ENCODE results near the gene DNAAF1. TPM values are rescaled to one million over a fixed set of nuclear protein-coding genes. Genes with fewer than 3 reads are reported as not detected.
"Not testable (repeated sequence)": the region's sequence is repeated elsewhere in the genome, so short reads cannot be mapped to it uniquely, and the experiment has no call there.

DNAAF1 gene
- total RNA-seq: 0.41 TPM

DNA sequence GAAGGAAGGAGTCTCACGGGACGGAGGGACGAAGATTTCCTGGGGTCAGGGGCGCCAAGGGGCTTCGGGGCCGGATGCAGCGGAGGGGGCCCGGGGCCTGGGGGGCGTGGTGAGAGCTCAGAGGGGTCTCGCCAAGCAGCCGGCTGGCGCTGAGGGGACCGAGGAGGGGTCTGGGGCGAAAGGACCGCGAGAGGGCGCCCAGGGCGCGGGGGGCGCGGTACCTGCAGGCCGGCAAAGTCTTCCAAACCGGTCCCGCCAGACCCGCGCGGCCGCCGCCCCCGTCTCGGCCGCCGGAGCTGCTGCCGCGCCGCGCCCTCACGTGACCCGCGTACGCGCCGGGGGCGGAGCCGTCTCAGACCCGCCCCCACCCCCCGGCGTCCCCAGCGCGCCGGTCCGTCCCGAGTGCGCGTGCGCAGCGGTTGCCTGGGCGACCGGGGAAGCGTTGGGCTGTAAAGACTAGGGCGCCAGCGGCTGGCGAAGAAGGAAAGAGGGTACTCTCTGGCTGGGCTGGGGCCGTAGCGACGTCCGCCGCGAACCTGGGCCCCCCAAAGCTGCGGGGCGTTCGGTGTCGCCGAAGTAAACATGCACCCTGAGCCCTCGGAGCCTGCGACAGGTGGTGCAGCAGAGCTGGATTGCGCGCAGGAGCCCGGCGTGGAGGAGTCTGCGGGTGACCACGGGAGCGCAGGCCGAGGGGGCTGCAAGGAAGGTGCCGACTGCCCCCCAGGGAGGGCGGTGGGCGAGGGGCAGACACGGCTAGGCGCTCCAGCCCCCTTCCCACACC, at the start of gene DNAAF1, which contains the start of gene HSDL1:
Gene DNAAF1 (plus strand): TSS at position 450 of the 781 bp plus-strand sequence. CDS start 133 bp downstream, at position 583.
Gene HSDL1 (minus strand): TSS at position 319 of the 781 bp plus-strand sequence. CDS start 13,856 bp downstream, outside the sequence.
- DNase-seq (ENCODE audit: low spot score in 2 of 2): peak; percentile 97
- no peak for FAIRE-seq

DNA sequence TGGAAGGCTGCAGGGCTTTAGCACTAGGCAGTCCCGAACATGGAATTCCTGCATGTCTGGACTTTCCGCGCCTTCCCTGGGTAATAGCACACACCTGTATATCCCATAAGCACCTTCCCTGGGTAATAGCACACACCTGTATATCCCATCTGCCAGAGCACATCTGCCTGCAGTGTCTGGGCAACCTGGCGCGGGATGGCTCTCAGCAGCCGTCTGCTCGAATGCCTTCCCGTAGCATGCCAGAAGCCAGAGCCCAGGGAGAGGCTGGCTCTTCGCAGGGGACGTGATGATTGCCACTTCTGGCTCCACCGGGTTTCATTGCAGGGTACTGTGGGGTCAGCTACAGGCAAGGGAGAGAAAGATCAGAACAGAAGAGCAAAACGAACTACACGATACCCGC, 49.6 kb upstream of the DNAAF1 start:
- no peak for DNase-seq (ENCODE audit: low spot score in 2 of 2)
- FAIRE-seq: no peak

DNA sequence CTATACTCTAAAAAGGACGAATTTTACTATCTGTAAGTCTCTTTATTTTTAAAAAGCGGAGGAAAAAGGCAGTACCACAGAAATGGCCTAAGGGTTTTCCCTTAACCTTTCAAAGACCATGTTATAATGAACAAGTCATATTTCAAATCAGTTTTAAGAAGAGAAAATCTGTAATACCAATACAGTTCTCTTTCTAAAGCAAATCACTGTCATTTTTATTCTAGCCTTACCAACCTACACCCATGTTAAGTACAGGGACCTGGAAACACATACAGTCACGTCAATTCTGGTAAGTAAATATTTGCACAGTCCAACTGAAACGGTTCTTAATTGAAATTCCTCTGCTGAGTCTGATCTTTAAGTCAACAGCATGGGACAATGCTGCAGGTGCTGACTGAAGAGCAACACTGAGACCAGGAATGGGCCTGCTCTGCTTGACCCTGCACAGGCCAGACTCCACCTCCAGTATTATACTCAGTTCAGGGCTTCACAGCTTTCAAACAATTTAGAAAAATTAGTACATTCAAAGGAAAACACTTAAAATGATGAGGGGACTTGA, 48.6 kb upstream of the DNAAF1 start:
- DNase-seq (ENCODE audit: low spot score in 2 of 2): no peak
- FAIRE-seq: no peak

DNA sequence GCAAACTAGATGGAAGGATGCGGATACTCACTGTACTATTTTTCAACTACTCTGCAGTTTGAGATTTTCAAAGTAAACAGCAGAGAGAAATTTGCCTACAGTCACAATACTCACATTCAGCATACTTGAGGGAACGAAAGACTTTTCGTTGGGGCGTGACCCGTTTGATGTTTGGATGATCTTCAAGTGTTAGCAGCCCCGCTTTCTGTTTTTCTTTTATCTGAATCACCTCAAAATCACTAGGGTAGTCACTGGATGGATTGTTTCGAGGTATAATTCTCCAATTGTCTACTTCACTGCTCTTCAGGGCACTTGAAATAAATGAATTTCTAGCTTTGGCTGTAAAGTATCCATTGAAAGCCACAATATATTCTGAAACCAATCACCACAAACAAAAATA, 46.2 kb upstream of the DNAAF1 start:
- FAIRE-seq (no peak), DNase-seq (ENCODE audit: low spot score in 2 of 2) (no peak)

DNA sequence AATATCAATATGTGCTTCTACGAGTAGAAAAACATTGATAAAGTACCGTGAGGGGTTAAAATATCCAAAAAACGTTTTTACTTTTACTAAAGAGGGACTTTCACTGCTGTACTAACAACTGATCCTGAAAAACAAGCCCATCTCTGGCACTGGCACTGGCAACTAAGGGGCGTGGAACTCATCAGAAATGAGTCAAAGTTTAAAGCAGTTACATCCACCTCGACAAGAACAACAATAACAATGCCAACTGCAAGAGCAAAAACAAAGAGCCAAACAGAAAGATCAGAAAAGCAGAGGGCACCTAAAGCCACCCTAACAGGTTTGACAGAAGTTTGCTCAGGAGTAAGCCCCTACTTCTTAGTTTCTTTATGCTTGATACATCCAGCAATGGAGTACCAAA, 41.4 kb upstream of the DNAAF1 start:
- DNase-seq (ENCODE audit: low spot score in 2 of 2) (no peak), FAIRE-seq (no peak)

DNA sequence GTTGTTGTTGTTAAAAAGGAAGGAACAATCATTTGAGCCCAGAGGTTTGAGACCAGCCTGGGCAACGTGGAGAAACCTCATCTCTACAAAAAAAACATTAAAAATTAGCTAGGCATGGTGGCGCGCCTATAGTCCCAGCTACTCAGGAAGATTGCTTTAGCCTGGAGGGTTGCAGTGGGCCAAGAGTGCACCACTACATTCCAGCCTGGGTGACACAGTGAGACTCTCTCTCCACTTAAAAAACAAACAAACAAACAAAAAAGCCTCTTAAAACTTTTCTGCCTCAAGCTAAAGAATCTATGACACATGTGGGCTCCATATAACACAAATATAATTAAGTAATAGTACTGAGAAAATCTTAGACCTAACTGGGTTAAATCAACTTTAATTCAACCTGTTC, 40.9 kb upstream of the DNAAF1 start:
- FAIRE-seq: no peak
- no peak for DNase-seq (ENCODE audit: low spot score in 2 of 2)

DNA sequence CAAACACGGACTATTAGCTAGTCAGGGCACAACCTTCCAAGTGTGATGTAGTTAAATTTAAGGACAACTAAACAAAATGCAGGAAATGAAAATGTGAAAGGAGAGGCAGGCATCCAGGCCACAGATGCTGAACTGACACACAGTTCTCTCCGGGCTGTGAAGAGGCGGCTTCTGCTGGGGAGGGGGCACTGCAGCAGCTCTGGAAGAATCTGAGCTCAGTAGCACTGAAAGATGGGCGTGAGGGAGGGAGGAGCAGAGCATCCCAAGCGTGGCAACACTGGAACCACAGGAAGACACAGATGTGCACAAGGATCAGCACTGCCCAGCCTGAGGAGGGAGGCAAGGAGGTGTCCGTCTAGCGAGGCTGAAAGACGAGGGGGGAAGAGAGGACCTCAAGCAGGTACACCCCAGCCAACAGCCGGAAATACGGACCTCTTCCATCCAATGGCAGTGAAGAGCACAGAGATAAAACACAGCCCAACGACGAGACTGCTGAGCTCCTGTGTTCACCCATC, 39.8 kb upstream of the DNAAF1 start:
- FAIRE-seq (no peak), DNase-seq (ENCODE audit: low spot score in 2 of 2) (no peak)

DNA sequence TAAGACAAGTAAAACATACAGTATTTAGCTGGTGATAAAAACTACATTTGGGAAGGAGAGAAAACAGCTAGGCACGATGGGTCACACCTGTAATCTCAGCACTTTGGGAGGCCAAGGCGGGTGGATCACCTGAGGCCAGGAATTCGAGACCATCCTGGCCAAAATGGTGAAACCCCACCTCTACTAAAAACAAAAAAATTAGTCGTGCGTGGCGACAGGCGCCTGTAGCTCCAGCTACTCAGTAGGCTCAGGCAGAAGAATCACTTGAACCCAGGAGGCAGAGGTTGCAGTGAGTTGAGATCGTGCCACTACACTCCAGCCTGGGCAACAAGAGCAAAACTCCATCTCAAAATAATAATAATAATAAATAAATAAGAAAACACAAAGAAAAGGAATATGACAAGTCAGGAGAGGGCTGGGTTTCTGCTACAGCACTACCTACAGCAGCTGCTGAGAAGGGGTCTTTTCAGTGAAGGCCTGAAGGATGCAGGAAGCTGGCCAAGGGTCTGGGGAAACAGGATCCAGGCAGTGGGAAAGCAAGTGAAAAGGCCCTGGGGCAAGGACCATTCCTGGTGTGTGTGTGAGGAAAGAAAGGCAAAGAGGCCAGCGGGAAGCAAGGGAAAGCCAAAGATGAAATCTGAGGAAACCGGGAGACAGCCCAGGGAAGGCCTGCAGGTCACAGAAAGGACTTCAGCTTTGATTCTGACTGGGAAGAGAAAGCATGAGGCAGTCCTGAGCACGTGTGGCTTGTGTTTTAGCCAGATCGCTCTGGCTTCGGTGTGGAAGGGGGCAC, 39.0 kb upstream of the DNAAF1 start:
- FAIRE-seq: no peak

DNA sequence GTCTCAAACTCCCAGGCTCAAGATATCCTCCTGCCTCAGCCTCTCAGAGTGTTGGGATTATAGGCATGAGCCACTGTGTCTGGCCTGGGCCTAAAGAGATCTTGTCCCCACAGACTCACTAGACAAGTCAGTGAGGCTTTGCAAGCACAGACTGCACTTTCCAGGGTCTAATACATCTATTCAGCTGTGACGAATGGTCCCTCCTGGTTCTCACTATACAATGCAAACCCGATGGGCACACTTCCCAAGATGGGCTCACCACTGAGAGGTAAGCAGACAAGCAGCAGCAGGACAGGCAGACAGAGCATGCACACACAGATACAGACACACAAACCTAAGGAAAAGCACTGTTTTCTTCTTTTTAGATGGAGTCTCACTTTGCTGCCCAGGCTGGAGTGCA, 37.2 kb upstream of the DNAAF1 start:
- FAIRE-seq (no peak), DNase-seq (ENCODE audit: low spot score in 2 of 2) (no peak)

More for the DNA sequence above, 39.0 kb upstream of the DNAAF1 start:
- no peak for DNase-seq (ENCODE audit: low spot score in 2 of 2)

DNA sequence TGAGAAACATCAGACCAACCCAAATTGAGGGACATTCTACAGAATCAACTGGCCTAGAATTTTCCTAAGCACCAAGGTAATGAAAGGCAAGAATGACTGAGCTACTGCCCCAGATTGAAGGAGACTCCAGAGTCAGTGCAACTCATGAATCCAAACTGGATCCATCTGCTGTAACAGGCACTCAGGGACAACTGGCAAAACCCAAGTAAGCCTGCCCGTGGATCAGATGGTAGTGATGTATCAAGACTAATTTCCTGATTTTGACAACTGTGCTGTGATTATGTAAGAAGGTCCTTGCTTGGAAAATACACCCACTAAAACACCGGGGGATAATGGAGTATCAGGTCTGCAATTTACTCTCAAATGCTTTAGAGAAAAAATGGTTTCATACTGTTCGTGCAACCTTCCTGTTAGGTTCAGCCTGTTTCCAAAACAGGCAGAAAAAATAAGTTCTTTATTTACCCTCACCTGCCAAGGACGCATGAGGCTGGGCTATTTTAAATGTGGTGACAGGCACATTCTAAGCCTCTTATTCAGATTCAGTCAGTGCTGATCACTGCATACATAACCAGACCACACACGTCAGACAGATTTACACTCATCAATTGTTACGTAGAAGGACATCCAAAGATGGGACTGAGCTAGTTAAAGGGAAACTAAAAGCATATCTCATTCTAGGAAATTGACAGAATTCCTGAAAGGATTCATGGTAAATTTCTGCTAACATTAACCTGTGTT, 35.3 kb upstream of the DNAAF1 start:
- DNase-seq (ENCODE audit: low spot score in 2 of 2): no peak
- no peak for FAIRE-seq

DNA sequence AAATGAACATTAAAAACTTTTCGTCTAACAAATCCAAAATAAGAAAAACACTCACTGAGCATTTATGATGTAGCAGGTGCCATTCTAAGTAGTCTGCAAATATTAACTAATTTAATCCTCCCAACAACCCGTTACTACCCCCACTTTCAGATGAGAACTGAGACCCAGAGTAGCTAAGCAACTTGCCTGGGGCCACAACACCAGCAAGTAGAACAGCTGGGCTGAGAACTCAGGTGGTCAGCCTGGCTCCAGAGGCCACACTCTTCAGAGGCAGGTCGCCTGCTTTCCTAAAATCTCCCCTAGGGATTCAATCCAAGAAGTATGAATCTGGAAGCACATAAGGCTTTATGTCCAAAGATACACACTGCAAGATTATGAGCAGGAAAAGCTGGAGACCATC, 34.6 kb upstream of the DNAAF1 start:
- FAIRE-seq (no peak), DNase-seq (ENCODE audit: low spot score in 2 of 2) (no peak)

DNA sequence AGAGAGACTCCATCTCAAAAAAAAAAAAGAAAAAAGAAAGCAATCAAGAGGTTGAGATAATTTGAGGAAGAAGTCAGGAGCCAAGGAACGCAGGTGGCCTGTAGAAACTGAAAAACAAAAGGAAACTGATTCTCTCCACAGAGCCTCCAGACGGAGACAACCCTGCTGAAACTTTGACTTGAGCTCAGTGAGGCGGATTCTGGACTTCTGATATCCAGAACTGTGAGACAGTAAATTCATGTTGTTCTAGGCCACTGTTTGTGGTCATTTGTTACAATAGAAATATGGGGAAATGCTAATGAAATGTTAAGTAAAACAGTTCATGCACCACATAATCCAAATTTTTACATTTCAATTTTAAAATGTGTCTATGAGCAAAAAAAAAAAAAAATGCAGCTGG, 33.6 kb upstream of the DNAAF1 start:
- DNase-seq (ENCODE audit: low spot score in 2 of 2): no peak
- FAIRE-seq: no peak

DNA sequence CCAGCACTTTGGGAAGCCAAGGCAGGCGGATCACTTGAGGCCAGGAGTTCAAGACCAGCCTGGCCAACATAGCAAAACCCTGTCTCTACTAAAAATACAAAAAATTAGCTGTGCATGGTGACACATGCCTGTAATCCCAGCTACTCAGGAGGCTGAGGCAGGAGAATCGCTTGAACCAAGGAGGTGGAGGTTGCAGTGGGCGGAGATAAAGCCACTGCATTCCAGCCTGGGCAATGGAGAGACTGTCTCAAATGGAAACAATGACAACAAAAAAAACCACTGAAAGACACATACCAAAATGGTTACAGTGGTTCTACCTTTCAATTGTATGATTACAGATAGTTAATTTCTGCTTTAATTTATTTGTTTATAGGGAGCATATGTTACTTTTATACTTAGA, 33.2 kb upstream of the DNAAF1 start:
- FAIRE-seq; DNase-seq (ENCODE audit: low spot score in 2 of 2): not testable (repeated sequence)

DNA sequence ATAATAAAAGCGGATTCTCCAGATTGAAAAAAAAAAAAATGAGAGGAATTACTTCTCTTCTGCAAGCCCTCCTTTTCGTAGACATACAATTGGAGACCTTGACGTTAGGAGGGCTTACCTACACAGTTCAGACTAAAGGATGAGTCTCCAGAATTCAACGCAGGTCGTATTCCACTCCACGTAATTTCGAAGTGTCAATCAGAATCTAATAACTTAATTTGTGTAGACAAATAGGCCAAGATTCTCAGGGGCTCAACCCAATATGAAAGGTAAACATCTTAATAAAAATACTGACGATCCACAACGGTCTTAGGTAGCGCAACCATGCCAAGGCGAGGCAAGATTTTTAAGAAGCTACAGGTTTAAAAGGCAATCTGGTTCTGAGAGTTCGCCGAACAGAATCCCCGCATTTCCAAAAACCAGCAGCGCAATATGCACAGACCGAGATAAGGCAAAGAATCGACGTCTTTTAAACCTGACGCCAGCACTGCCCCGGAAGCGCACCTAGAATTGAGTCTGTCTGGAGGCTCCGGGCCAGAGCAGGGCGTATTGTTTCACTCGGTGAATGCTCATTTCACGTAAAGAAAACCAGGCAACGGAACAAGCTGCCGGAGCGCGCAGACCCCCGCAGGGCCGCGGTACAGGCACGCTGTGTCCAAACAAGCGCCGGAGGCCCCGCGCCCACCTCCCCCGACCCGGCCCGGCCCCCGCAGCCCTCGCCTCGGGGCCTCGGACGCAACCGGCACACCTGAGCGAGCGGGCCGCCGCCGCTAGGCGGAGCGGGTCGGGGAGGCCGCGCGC, 29.0 kb upstream of the DNAAF1 start:
- DNase-seq (ENCODE audit: low spot score in 2 of 2) (no peak), FAIRE-seq (no peak)

DNA sequence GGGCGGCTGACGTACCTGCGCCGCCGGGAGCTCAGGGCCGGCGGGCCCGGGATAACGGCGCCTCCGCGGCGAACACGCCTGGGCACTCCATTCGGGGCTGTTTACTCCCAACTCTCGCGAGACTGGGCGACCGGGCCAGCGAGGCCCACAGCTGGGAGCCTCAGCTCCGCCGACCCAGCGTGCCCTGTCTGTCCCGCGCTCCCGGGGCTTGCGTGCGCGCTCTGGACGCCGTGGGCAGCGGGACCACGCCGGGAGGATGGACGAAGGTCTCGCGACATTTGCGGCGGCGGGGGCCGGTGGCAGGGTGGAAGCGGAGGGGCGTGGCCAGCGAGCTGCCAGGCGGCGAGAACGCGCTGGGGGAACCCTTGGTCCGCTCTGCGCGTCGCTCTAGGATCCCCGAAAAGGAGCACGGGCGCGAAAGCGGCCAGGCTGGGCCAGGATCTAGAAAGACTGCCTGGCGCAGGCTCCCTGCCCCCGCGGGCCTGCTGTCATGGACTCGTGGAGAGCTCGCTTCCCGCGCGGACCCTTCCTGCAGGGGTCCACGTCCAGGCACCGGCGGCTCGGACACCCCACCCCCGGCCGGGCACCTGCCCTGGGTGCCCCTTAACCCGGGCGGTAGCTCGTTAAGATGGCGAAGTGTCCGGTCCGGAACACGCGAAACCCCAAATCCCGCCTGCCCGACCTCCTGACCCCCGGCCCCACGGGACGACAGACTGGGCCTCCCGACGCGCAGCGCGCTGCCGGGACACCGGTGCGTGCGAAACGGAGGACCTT, 28.2 kb upstream of the DNAAF1 start, which contains the start of gene MBTPS1:
Gene MBTPS1 (minus strand): TSS at position 223 of the 774 bp plus-strand sequence. CDS start 15,159 bp downstream, outside the sequence.
- no peak for FAIRE-seq

DNA sequence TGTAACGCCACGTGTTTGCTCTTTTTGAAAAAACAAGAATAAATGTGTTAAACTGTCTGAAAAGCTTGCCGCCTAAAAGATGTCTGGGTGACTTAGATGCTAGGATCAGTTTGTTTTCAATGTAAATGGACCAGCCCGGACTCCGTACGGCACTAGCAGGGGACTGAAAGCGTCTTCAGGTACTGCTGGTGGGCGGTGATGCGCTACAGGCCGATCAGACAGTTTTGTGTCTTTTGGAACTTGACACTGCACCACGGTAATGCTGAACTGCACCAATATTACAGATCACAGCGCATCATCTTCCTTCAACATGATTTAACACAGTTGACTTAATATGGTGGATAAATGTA, 27.6 kb upstream of the DNAAF1 start:
- DNase-seq (ENCODE audit: low spot score in 2 of 2): peak; percentile 35 to 38
- no peak for FAIRE-seq

More for the DNA sequence above, 28.2 kb upstream of the DNAAF1 start, which contains the start of gene MBTPS1:
- DNase-seq (ENCODE audit: low spot score in 2 of 2): peak; percentile 94

DNA sequence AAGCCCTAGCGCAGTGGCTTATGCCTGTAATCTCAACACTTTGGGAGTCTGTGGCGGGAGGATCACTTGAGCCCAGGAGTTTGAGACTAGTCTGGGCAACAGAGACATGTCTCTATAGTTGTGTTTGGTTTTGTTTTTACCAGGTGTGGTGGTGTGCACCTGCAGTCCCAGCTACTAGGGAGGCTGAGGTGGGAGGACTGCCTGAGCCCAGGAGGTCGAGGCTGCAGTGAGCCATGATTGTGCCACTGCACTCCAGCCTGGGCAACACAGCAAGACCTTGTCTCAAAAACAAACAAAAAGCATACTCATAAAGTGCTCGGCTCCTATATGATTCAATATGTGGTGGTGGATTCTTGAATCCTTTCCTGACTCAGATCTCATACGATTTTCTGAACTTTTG, 26.8 kb upstream of the DNAAF1 start:
- DNase-seq (ENCODE audit: low spot score in 2 of 2); FAIRE-seq: not testable (repeated sequence)

DNA sequence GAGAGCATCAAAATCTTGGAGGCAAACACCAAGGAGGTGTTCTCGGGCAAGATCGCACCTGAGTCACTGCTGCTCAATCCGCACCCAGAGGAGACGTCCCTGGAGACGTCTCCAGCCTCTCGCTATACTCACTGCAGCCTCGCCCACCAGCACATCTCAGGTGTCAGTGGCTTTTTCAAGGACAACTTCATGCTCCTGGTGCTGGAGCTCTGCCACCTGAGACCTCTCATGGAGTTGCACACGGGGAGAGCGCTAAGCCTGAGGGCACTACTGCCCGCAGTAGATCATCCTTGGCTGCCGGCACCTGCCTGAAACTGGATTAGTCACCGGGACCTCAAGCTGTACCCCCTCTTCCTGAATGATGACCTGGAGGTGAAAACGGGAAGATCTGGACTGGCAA, 25.7 kb upstream of the DNAAF1 start:
- DNase-seq (ENCODE audit: low spot score in 2 of 2): no peak
- no peak for FAIRE-seq

DNA sequence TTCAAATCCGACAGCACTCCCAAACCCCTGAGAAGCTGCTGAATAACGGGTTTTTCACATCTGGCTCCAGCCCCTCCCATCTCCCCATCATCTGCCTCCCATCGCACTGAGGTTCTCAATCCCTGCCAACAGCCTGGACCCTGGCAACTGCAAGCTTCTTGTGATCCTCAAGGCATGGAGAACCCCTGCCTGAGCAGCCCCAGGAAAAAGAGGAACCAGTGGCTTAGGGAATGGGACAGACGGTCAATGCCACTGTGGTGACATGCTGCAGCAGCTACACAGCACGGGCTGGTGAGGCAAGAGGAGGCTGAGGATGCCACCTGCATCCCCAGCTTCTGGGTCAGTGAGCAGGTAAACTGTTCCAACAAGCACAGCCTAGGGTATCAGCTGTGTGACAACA, 25.1 kb upstream of the DNAAF1 start:
- DNase-seq (ENCODE audit: low spot score in 2 of 2): no peak
- FAIRE-seq: no peak
